ENCODE results near the gene MEIS3.

GRCh38 chr19:47422417-47423163 is 3.3 kb upstream of the MEIS3 start:
- TF ChIP-seq CTCF (IDR thresholded peaks at IDR 0.05; ENCODE audit: low read depth, low read length) = no peak
- TF ChIP-seq POLR2A (IDR thresholded peaks at IDR 0.05; ENCODE audit: extremely low read depth, insufficient read length) = no peak
- no peak for TF ChIP-seq MYC (IDR thresholded peaks at IDR 0.05; ENCODE audit: low read depth, low read length)
- no peak for TF ChIP-seq MAX (IDR thresholded peaks at IDR 0.05; ENCODE audit: low read depth, low read length)
